Articular chondrocyte of knee joint (primary cell): ENCODE measurements around the gene DPEP1. TPM values are rescaled to one million over a fixed set of nuclear protein-coding genes. Genes with fewer than 3 reads are reported as not detected.

Source experiments
- total RNA-seq: library from RNA; depleted of rRNA; stranded (reverse); fragments of >200 nt; gene quantifications from 2 replicates; pipeline ENCODE4 v1.2.3, GENCODE V29; 2012

DPEP1 gene
- not detected in 2 replicates for total RNA-seq

DNA sequence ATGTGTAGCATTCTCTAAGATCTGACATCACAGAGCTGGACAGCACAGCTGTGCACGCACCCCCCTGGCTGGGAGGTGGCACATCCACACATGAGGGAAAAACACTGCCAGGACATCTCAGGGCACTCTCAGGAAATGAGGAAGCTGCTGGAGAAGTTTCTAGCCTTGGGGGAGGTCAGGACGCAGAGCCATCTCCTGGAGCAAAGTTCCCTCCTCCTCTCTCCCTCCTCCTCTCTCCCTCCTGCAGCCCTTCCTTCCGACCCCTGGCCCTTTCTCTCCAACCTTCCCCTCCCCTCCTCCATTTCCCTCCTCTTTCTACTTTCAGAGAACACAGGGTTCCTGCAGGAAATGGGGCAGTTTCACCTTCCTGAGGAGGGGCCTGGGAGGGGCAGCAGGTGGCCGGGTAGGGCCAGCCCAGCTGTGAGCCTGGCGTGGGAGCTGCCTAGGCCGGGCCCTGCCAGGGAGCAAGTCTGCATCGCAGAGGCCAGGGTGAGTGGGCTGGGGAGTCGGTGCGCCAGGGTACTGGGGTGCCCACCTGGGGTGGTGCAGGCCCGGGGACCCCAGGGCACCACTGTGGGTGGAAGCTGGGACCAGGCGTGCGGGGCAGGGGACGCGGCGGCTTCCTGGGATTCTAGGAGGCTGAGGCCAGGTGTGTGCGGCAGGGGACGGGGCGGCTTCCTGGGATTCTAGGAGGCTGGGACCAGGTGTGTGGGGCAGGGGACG lies at the start of gene DPEP1:
TSS of gene DPEP1 (plus strand) at position 412 of the 723 bp plus-strand sequence. CDS start 16,769 bp downstream, outside the sequence.

GRCh38 chr16:89575247-89576152 lies 37.9 kb upstream of the DPEP1 start, which contains the start of gene CPNE7:
CPNE7 (plus strand) TSS chr16:89575758; CDS start chr16:89575898, 140 bp downstream.

DNA sequence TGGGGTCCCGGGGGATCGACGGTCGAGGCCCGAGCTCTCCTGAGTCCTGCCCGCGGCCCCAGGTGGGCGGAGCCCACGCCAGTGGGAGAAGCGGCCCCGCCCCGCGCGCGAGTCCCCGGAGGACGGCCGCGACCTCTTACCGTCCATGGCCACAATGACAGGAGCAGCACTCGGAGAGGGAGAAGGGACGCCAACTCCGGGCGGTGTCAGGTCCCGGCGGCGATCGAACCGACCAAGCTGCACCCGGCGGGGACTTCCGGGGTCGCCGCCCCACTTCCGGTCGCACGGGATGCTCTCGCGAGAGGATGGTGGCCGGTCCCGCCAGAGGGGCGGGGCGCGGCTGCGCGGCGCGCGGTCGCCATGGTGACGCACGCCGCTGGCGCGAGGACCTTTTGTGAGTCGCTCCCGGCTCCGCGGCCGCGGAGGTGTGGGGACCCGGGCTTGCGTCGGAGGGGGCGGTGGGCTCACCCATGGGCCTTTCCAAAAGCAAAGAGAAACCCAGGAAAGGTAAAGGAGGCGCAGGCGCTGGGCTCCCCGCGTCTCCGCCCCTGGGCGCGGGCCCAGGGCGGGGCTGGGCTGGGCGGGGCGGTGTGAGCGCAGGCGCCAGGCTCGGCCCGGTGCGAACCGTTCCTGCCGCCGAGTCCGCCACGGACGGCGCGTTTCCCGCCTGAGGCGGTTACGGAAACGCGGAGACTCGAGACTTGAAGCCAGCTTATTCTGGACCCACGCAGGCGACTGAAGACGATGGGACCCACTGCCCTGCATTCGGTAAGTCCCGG lies 44.2 kb downstream of the DPEP1 start, which contains the start of the genes CHMP1A and SPATA33:
TSS of gene CHMP1A (minus strand) at position 267 of the 779 bp plus-strand sequence. CDS start at position 147, 120 bp downstream.
TSS of gene SPATA33 (plus strand) at position 395 of the 779 bp plus-strand sequence. CDS start at position 471, 76 bp downstream.

GRCh38 chr16:89686520-89687091 lies 73.2 kb downstream of the DPEP1 start, which contains the start of gene CDK10:
CDK10 (plus strand) TSS chr16:89686689; CDS start chr16:89686711, 22 bp downstream.

Other genes with a start within 250 kb of the DPEP1 start
- 70.0 and 104 TPM in 2 replicates for gene ANKRD11, start 123.1 kb upstream of the DPEP1 start, total RNA-seq
- 75.4 and 83.2 TPM in 2 replicates for gene SPG7, start 105.2 kb upstream of the DPEP1 start, total RNA-seq
- 2,509 and 2,570 TPM in 2 replicates for gene RPL13, start 53.0 kb upstream of the DPEP1 start, total RNA-seq
- 0.22 and 0.26 TPM in 2 replicates for gene CPNE7, start 37.9 kb upstream of the DPEP1 start, total RNA-seq
- 64.0 and 85.7 TPM in 2 replicates for gene CHMP1A, start 44.1 kb downstream of the DPEP1 start, total RNA-seq
- 2.7 and 3.1 TPM in 2 replicates for gene SPATA33, start 44.2 kb downstream of the DPEP1 start, total RNA-seq
- 30.5 and 30.8 TPM in 2 replicates for gene CDK10, start 73.0 kb downstream of the DPEP1 start, total RNA-seq
- gene SPATA2L, start 88.1 kb downstream of the DPEP1 start, total RNA-seq: 5.2 and 5.9 TPM in 2 replicates
- 10.2 and 12.5 TPM in 2 replicates for gene VPS9D1, start 107.3 kb downstream of the DPEP1 start, total RNA-seq
- 8.2 and 13.1 TPM in 2 replicates for gene ZNF276, start 107.9 kb downstream of the DPEP1 start, total RNA-seq
- 7.4 and 8.8 TPM in 2 replicates for gene FANCA, start 203.0 kb downstream of the DPEP1 start, total RNA-seq
- gene SPIRE2, start 214.8 kb downstream of the DPEP1 start, total RNA-seq: 2.2 TPM in 2 replicates